DOHH2 (cell line): Measurements from ENCODE around the gene CNGA3.

ENCODE experiments used
- H3F3A ChIP-seq: fragments of 200-600 bp; sonication (generic), shearing (Covaris generic); 2 replicates; pipeline ENCODE4 v1.6.0; 2016; ENCODE audit warnings: antibody characterized with exemption, mild to moderate bottlenecking; ENCODE audit not compliant: control insufficient read depth, insufficient read depth
- H3K27ac ChIP-seq: fragments of 200-600 bp; sonication (generic); 2 replicates; pipeline ENCODE4 v1.5.1; 2014; ENCODE audit warnings: low read depth, mild to moderate bottlenecking, low read length, moderate library complexity
- H3K27me3 ChIP-seq: fragments of 200-600 bp; sonication (generic); 2 replicates; pipeline ENCODE4 v1.6.1; 2014; ENCODE audit warnings: mild to moderate bottlenecking, low read length, mixed read lengths; ENCODE audit not compliant: control insufficient read depth
- H3K36me3 ChIP-seq: fragments of 200-600 bp; sonication (generic); 2 replicates; pipeline ENCODE4 v1.6.1; 2014; ENCODE audit warnings: mild to moderate bottlenecking, low read length, moderate library complexity, mixed read lengths; ENCODE audit not compliant: control insufficient read depth
- H3K4me1 ChIP-seq: fragments of 200-600 bp; sonication (generic); 2 replicates; pipeline ENCODE4 v1.6.1; 2014; ENCODE audit warnings: mild to moderate bottlenecking, low read length, mixed read lengths; ENCODE audit not compliant: control insufficient read depth
- H3K4me2 ChIP-seq: fragments of 200-600 bp; sonication (generic); 2 replicates; pipeline ENCODE4 v1.6.0; 2014; ENCODE audit warnings: mild to moderate bottlenecking, low read length, moderate library complexity
- H3K4me3 ChIP-seq: fragments of 200-600 bp; sonication (generic); 2 replicates; pipeline ENCODE4 v1.5.1; 2014; ENCODE audit warnings: mild to moderate bottlenecking, low read length, mixed read lengths
- H3K79me2 ChIP-seq: fragments of 200-600 bp; sonication (generic); 2 replicates; pipeline ENCODE4 v1.6.1; 2014; ENCODE audit warnings: mild to moderate bottlenecking, low read length, mixed read lengths; ENCODE audit not compliant: control insufficient read depth
- H3K9me2 ChIP-seq: fragments of 200-600 bp; sonication (generic); replicated peaks from 2 replicates; pipeline ENCODE4 v1.6.1; 2014; ENCODE audit warnings: mild to moderate bottlenecking, low read length, mixed read lengths; ENCODE audit not compliant: control insufficient read depth
- H3K9me3 ChIP-seq: fragments of 200-600 bp; sonication (generic); 2 replicates; pipeline ENCODE4 v1.6.1; 2014; ENCODE audit warnings: antibody characterized with exemption, low read length, mixed read lengths; ENCODE audit not compliant: control insufficient read depth, insufficient read depth
- H4K20me1 ChIP-seq: fragments of 200-600 bp; sonication (generic); 2 replicates; pipeline ENCODE4 v1.6.0; 2014; ENCODE audit warnings: low read depth, mild to moderate bottlenecking, antibody characterized with exemption, low read length, moderate library complexity; ENCODE audit not compliant: control insufficient read depth, insufficient read depth
- CTCF ChIP-seq: fragments of 200-600 bp; sonication (generic); IDR thresholded peaks from one replicate; pipeline ENCODE4 v1.5.1; 2014; ENCODE audit warnings: antibody characterized with exemption, mild to moderate bottlenecking, low read depth, low read length; ENCODE audit not compliant: poor library complexity, severe bottlenecking
- EZH2phosphoT487 ChIP-seq: fragments of 200-600 bp; sonication (generic); IDR thresholded peaks from 2 replicates; pipeline ENCODE4 v1.6.1; 2017; ENCODE audit warnings: borderline replicate concordance, mild to moderate bottlenecking, antibody characterized with exemption, low read length, moderate library complexity, mixed read lengths

The CNGA3 gene

GRCh38 chr2:98324181-98324580 lies 22.1 kb upstream of the CNGA3 start:
- H3K9me3 ChIP-seq = peaks cover 16% of the 10 kb centered on the region
- H3K9me2 ChIP-seq = no peaks in the 10 kb centered on the region
- H3K27me3 ChIP-seq = 0 out of 2 replicates have a peak, but pooled peaks cover 2% of the 10 kb centered on the region
- no peak overlapping the region for H3K4me3 ChIP-seq
- no peak overlapping the region for H3K27ac ChIP-seq
- H3F3A ChIP-seq = no peaks in the 10 kb centered on the region
- H3K36me3 ChIP-seq = no peaks in the 10 kb centered on the region
- no peak overlapping the region for H3K4me2 ChIP-seq
- H3K79me2 ChIP-seq = no peaks in the 10 kb centered on the region
- no peaks in the 10 kb centered on the region for H4K20me1 ChIP-seq
- H3K4me1 ChIP-seq = no peaks in the 10 kb centered on the region
- TF ChIP-seq CTCF (no peak), EZH2phosphoT487 (no peak)

GRCh38 chr2:98327776-98328175 lies 18.5 kb upstream of the CNGA3 start:
- H3K36me3 ChIP-seq = no peaks in the 10 kb centered on the region
- H3K9me2 ChIP-seq = no peaks in the 10 kb centered on the region
- H3K79me2 ChIP-seq = no peaks in the 10 kb centered on the region
- H3F3A ChIP-seq = no peaks in the 10 kb centered on the region
- H3K4me1 ChIP-seq = no peaks in the 10 kb centered on the region
- H3K4me3 ChIP-seq = no peak overlapping the region
- H3K27me3 ChIP-seq = 0 out of 2 replicates have a peak, but pooled peaks cover 2% of the 10 kb centered on the region
- H3K4me2 ChIP-seq = no peak overlapping the region
- no peaks in the 10 kb centered on the region for H3K9me3 ChIP-seq
- H4K20me1 ChIP-seq = no peaks in the 10 kb centered on the region
- TF ChIP-seq EZH2phosphoT487 = no peak
- TF ChIP-seq CTCF = no peak
- H3K27ac ChIP-seq = no peak overlapping the region

GRCh38 chr2:98329549-98329948 lies 16.7 kb upstream of the CNGA3 start:
- Histone ChIP-seq H3K9me2 (no peaks in the 10 kb centered on the region), H3K4me1 (no peaks in the 10 kb centered on the region), H3K36me3 (no peaks in the 10 kb centered on the region), H3K4me2 (no peak overlapping the region), H3K4me3 (no peak overlapping the region), H3K27me3 (peaks cover 3% of the 10 kb centered on the region; the same call in 1 of the 2 replicates), H3K27ac (no peak overlapping the region), H3F3A (no peaks in the 10 kb centered on the region), H4K20me1 (no peaks in the 10 kb centered on the region), H3K9me3 (no peaks in the 10 kb centered on the region), H3K79me2 (no peaks in the 10 kb centered on the region)
- TF ChIP-seq EZH2phosphoT487 (no peak), CTCF (no peak)

- H3K27ac ChIP-seq = no peak overlapping the region
- no peaks in the 10 kb centered on the region for H4K20me1 ChIP-seq
- no peak overlapping the region for H3K4me3 ChIP-seq
- no peaks in the 10 kb centered on the region for H3K79me2 ChIP-seq
- H3K9me3 ChIP-seq = no peaks in the 10 kb centered on the region; the same call in 1 of the 2 replicates
- H3K27me3 ChIP-seq = peaks cover 3% of the 10 kb centered on the region; the same call in 1 of the 2 replicates
- H3K4me2 ChIP-seq = no peak overlapping the region
- TF ChIP-seq EZH2phosphoT487 (no peak), CTCF (no peak)
- no peaks in the 10 kb centered on the region for H3K36me3 ChIP-seq
- no peaks in the 10 kb centered on the region for H3F3A ChIP-seq
- no peaks in the 10 kb centered on the region for H3K4me1 ChIP-seq
- H3K9me2 ChIP-seq = no peaks in the 10 kb centered on the region
These were observed 13.3 kb upstream of the CNGA3 start for GRCh38 chr2:98332989-98333388.
